Esophagus muscularis mucosa (tissue), 4 donors: Measurements from ENCODE around the gene SDK1.

Experiments
- EP300 ChIP-seq: sonication (generic); formaldehyde crosslinking; IDR thresholded peaks from one replicate; pipeline ENCODE4 v1.6.1; 2017; ENCODE audit warnings: antibody characterized with exemption
- POLR2A ChIP-seq: fragments of 450-650 bp; IDR thresholded peaks from one replicate; pipeline ENCODE4 v1.6.1; 2017; ENCODE audit warnings: antibody characterized with exemption, moderate library complexity, mild to moderate bottlenecking, low read depth
- TF ChIP-seq, protein P1 (sequence below), 3 experiments: fragments of 200-600 bp in 2 of 3; fragments of 450-650 bp in 1 of 3; sonication (generic) in 2 of 3; IDR thresholded peaks; one replicate each; pipeline ENCODE4 v1.5.1; 2017 to 2019; ENCODE audit warnings: antibody characterized with exemption in 3 of 3, mild to moderate bottlenecking in 2 of 3, moderate library complexity in 1 of 3

DNA sequence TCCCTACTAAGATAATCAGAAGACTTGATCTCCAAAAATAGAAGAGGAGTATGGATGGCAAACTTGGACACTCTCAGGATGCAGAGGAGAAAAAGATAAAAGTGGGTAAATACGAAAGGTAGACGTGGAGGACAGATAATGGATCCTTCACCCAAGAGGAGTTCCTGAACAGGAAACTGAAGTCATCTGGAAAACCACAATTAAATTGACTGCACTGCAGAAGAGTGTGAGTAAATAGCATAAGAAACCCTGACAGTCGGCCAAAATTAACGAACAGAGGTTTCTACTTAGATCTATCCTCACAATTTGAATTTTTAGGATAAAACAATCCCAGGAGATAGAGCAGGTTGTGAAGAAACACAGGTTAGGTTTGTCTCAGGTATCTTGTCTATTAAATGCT, 70.5 kb downstream of the SDK1 start:
- TF ChIP-seq, protein P1, sequence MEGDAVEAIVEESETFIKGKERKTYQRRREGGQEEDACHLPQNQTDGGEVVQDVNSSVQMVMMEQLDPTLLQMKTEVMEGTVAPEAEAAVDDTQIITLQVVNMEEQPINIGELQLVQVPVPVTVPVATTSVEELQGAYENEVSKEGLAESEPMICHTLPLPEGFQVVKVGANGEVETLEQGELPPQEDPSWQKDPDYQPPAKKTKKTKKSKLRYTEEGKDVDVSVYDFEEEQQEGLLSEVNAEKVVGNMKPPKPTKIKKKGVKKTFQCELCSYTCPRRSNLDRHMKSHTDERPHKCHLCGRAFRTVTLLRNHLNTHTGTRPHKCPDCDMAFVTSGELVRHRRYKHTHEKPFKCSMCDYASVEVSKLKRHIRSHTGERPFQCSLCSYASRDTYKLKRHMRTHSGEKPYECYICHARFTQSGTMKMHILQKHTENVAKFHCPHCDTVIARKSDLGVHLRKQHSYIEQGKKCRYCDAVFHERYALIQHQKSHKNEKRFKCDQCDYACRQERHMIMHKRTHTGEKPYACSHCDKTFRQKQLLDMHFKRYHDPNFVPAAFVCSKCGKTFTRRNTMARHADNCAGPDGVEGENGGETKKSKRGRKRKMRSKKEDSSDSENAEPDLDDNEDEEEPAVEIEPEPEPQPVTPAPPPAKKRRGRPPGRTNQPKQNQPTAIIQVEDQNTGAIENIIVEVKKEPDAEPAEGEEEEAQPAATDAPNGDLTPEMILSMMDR (IDR thresholded peaks at IDR 0.05): no peak
- no peak for TF ChIP-seq POLR2A
- TF ChIP-seq EP300: no peak
